Choroid plexus epithelial cell (primary cell): Measurements from ENCODE around the gene PIM2.

Experiments used
- DNase-seq: peaks from one replicate; pipeline ENCODE4 v3.0.0-alpha.2; 2010; ENCODE audit warnings: low read depth
- H3K4me3 ChIP-seq: 2 replicates; pipeline ENCODE4 v1.5.1; 2011; ENCODE audit warnings: low read depth, mild to moderate bottlenecking, control low read depth, low read length, moderate library complexity
- TF ChIP-seq, protein P1 (sequence below): conservative IDR thresholded peaks from 2 replicates; pipeline ENCODE4 v1.5.1; 2011; ENCODE audit warnings: low read depth, mild to moderate bottlenecking, control low read depth, inconsistent platforms, low read length, moderate library complexity

PIM2 gene

DNA sequence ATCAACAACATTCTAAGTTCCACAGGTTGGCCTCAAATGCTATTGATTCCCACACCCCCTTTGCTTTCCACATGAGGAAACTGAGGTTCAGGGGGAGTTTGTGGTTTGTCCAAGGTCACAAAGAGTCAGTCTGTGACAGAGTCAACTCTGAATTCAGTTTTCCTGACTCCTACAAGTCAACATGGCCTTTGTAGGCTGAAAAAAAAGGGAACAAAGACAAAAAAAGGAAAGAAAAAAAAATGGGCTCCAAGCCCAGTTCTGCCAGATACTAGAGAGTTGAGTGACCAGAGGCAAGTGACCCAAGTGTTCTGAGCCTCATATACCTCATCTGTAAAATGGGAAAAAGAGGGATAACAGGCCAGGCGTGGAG lies 16.5 kb upstream of the PIM2 start:
- no peak overlapping the region for H3K4me3 ChIP-seq
- DNase-seq: no peak
- TF ChIP-seq, protein P1, sequence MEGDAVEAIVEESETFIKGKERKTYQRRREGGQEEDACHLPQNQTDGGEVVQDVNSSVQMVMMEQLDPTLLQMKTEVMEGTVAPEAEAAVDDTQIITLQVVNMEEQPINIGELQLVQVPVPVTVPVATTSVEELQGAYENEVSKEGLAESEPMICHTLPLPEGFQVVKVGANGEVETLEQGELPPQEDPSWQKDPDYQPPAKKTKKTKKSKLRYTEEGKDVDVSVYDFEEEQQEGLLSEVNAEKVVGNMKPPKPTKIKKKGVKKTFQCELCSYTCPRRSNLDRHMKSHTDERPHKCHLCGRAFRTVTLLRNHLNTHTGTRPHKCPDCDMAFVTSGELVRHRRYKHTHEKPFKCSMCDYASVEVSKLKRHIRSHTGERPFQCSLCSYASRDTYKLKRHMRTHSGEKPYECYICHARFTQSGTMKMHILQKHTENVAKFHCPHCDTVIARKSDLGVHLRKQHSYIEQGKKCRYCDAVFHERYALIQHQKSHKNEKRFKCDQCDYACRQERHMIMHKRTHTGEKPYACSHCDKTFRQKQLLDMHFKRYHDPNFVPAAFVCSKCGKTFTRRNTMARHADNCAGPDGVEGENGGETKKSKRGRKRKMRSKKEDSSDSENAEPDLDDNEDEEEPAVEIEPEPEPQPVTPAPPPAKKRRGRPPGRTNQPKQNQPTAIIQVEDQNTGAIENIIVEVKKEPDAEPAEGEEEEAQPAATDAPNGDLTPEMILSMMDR: no peak

- no peak for DNase-seq
- H3K4me3 ChIP-seq: no peak overlapping the region
- TF ChIP-seq, protein P1: no peak
Measured at GRCh38 chrX:48934581-48935300, 15.9 kb upstream of the PIM2 start.

GRCh38 chrX:48933757-48934156 lies 14.9 kb upstream of the PIM2 start:
- no peak for DNase-seq
- no peak overlapping the region for H3K4me3 ChIP-seq
- TF ChIP-seq, protein P1: no peak

- no peak overlapping the region for H3K4me3 ChIP-seq
- DNase-seq: no peak
- TF ChIP-seq, protein P1: no peak
Measured at GRCh38 chrX:48927736-48928382, 9.0 kb upstream of the PIM2 start.

DNA sequence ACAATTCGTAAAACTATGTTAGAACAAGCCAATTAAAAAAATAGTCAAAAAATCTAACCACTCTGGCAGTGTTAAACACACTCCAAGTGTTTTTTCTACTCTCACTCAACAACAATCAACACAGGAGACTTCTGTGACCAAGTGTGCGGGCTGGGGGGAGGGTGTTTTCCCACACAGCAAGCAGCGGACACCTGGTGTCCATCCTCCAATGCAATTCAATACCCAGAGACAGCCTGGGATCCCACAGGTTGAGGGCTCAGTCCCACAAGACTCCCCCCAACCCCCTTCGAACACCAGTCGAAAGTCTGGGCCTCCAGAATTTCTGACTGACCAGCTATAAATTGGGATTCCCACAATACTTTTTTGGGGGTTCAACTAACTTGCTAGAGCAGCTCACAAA lies 8.3 kb upstream of the PIM2 start:
- TF ChIP-seq, protein P1: no peak
- no peak overlapping the region for H3K4me3 ChIP-seq
- DNase-seq: no peak

DNA sequence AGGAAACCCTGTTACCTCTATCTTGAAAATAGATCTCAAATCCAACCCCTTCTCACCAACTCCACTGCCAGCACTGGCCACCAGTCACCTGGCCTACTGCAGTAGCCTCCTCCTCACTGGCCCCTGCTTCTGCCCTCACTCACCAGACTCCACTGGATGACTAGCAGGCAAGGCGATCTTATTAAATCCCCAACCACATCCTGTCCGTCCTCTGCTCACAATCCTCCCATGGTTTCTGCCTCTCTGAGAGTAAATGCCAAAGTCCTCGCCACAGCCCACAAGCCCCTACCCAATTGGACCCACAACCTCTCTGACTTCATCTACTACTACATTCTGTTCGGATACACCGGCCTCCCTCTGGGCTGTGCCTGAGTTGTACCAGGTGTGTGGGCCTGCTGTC lies 5.4 kb upstream of the PIM2 start:
- TF ChIP-seq, protein P1: no peak
- DNase-seq: no peak

GRCh38 chrX:48923771-48924170 lies 4.9 kb upstream of the PIM2 start:
- no peak for DNase-seq
- TF ChIP-seq, protein P1: no peak
- H3K4me3 ChIP-seq: no peak overlapping the region

More for the DNA sequence above, 5.4 kb upstream of the PIM2 start:
- H3K4me3 ChIP-seq: no peak overlapping the region
